NCI-H1092 treated with DMSO at 0.1 percent for 48 hours (cell line): ENCODE results near the gene SMC2.

Experiments
- DNase-seq: peaks from one replicate; lab custom pipeline; 2025; lab: John Stamatoyannopoulos, UW

The SMC2 gene

GRCh38 chr9:104093647-104094533 lies at the start of gene SMC2:
Gene SMC2, plus strand, starts transcription at chr9:104094309. Its CDS starts 1,076 bp downstream, at chr9:104095385.
- DNase-seq, result peak; percentile 99

- no peak for DNase-seq
These were observed 25.6 kb upstream of the SMC2 start for GRCh38 chr9:104068546-104068945.

GRCh38 chr9:104069288-104069687 lies 24.8 kb upstream of the SMC2 start:
- no peak for DNase-seq

GRCh38 chr9:104071589-104071988 lies 22.5 kb upstream of the SMC2 start:
- DNase-seq, result no peak

- no peak for DNase-seq
These were observed 20.9 kb upstream of the SMC2 start for GRCh38 chr9:104073098-104073769.

- no peak for DNase-seq
These were observed 20.4 kb upstream of the SMC2 start for GRCh38 chr9:104073770-104074133.

- DNase-seq, result no peak
These were observed 19.2 kb upstream of the SMC2 start for GRCh38 chr9:104074876-104075275.

GRCh38 chr9:104075801-104076753 lies 18.0 kb upstream of the SMC2 start:
- DNase-seq, result no peak

GRCh38 chr9:104078596-104078995 lies 15.5 kb upstream of the SMC2 start:
- DNase-seq, result no peak

- DNase-seq, result no peak
These were observed 13.1 kb upstream of the SMC2 start for GRCh38 chr9:104080983-104081382.

- no peak for DNase-seq
These were observed 11.9 kb upstream of the SMC2 start for GRCh38 chr9:104082168-104082567.

GRCh38 chr9:104085525-104085924 lies 8.6 kb upstream of the SMC2 start:
- DNase-seq, result no peak

- DNase-seq, result no peak
These were observed 6.2 kb upstream of the SMC2 start for GRCh38 chr9:104087894-104088293.

- no peak for DNase-seq
These were observed 5.7 kb upstream of the SMC2 start for GRCh38 chr9:104088416-104088815.

- peak; percentile 71 for DNase-seq
These were observed 3.5 kb upstream of the SMC2 start for GRCh38 chr9:104090578-104090977.

GRCh38 chr9:104091116-104091515 lies 3.0 kb upstream of the SMC2 start:
- DNase-seq, result peak; percentile 80

- peak; percentile 92 for DNase-seq
These were observed 2.4 kb upstream of the SMC2 start for GRCh38 chr9:104091708-104092107.

- DNase-seq, result no peak
These were observed 1.9 kb upstream of the SMC2 start for GRCh38 chr9:104092192-104092591.

- peak; percentile 71 for DNase-seq
These were observed 1.1 kb upstream of the SMC2 start for GRCh38 chr9:104092875-104093600.

GRCh38 chr9:104094534-104095015 lies 466 bp downstream of the SMC2 start:
- DNase-seq, result peak; percentile 85

- no peak for DNase-seq
These were observed 5.5 kb downstream of the SMC2 start for GRCh38 chr9:104099630-104100029.
